Mesenchymal stem cell (in vitro differentiated cells and primary cell): ENCODE data around the gene CWH43.

Experiments
- DNase-seq: peaks from one replicate; pipeline ENCODE4 v3.0.0-alpha.2; 2013
- H2AFZ ChIP-seq: one replicate; pipeline ENCODE4 v1.6.1; 2013; ENCODE audit warnings: low read depth, mild to moderate bottlenecking, control low read depth, inconsistent platforms, low read length, moderate library complexity
- H2AK5ac ChIP-seq: 2 replicates; pipeline ENCODE4 v1.6.1; 2013; ENCODE audit warnings: low read length, moderate library complexity, mild to moderate bottlenecking, inconsistent platforms; ENCODE audit not compliant: severe bottlenecking
- H2BK120ac ChIP-seq: one replicate; pipeline ENCODE4 v1.6.1; 2013; ENCODE audit warnings: low read depth, mild to moderate bottlenecking, inconsistent platforms, low read length, moderate library complexity
- H2BK12ac ChIP-seq, 2 experiments: one replicate each; pipeline ENCODE4 v1.6.1; 2013; ENCODE audit warnings: inconsistent platforms in 2 of 2, low read length in 2 of 2, mild to moderate bottlenecking in 2 of 2, moderate library complexity in 2 of 2, control low read depth in 1 of 2
- H2BK15ac ChIP-seq: one replicate; pipeline ENCODE4 v1.6.1; 2013; ENCODE audit warnings: mild to moderate bottlenecking, low read depth, inconsistent platforms; ENCODE audit not compliant: poor library complexity, severe bottlenecking
- H2BK5ac ChIP-seq: 2 replicates; pipeline ENCODE4 v1.6.1; 2013; ENCODE audit warnings: low read depth, mild to moderate bottlenecking, low read length, control low read depth, inconsistent platforms; ENCODE audit not compliant: poor library complexity, severe bottlenecking
- H3K14ac ChIP-seq, 2 experiments: one replicate each; pipeline ENCODE4 v1.6.1; 2013; ENCODE audit warnings: inconsistent platforms in 2 of 2, low read length in 2 of 2, control low read depth in 1 of 2, mild to moderate bottlenecking in 1 of 2, moderate library complexity in 1 of 2
- H3K18ac ChIP-seq, 2 experiments: one replicate each; pipeline ENCODE4 v1.6.1; 2013; ENCODE audit warnings: inconsistent platforms in 2 of 2, low read length in 2 of 2, control low read depth in 1 of 2, low read depth in 1 of 2, mild to moderate bottlenecking in 1 of 2
- H3K23ac ChIP-seq, 2 experiments: one replicate each; pipeline ENCODE4 v1.6.1; 2013; ENCODE audit warnings: inconsistent platforms in 2 of 2, low read length in 2 of 2, mild to moderate bottlenecking in 2 of 2, moderate library complexity in 2 of 2, control low read depth in 1 of 2
- H3K27ac ChIP-seq: 2 replicates; pipeline ENCODE4 v1.5.1; 2013; ENCODE audit warnings: mild to moderate bottlenecking, moderate library complexity, low read length, control low read depth, inconsistent platforms; ENCODE audit not compliant: poor library complexity, severe bottlenecking
- H3K27me3 ChIP-seq, 2 experiments: 2 replicates each; pipeline versions ENCODE4 v1.6.1 to v1.7.0; 2013; ENCODE audit warnings: low read length in 2 of 2, mild to moderate bottlenecking in 2 of 2, moderate library complexity in 2 of 2, control low read depth in 1 of 2, inconsistent platforms in 1 of 2; ENCODE audit not compliant: control insufficient read depth in 1 of 2, insufficient read depth in 1 of 2
- H3K36me3 ChIP-seq, 2 experiments: 2 replicates each; pipeline versions ENCODE4 v1.6.1 to v1.7.0; 2013; ENCODE audit warnings: low read length in 2 of 2, control low read depth in 1 of 2, inconsistent platforms in 1 of 2, low read depth in 1 of 2, mild to moderate bottlenecking in 1 of 2; ENCODE audit not compliant: insufficient read depth in 2 of 2, control insufficient read depth in 1 of 2
- H3K4ac ChIP-seq, 2 experiments: one replicate each; pipeline ENCODE4 v1.6.1; 2013; ENCODE audit warnings: inconsistent platforms in 2 of 2, low read length in 2 of 2, mild to moderate bottlenecking in 2 of 2, moderate library complexity in 2 of 2, control low read depth in 1 of 2, low read depth in 1 of 2
- H3K4me1 ChIP-seq: 2 replicates; pipeline ENCODE4 v1.6.1; 2013; ENCODE audit warnings: low read depth, low read length, control low read depth; ENCODE audit not compliant: control insufficient read depth, insufficient read depth
- H3K4me2 ChIP-seq: 2 replicates; pipeline ENCODE4 v1.6.1; 2013; ENCODE audit warnings: low read length, mild to moderate bottlenecking, inconsistent platforms; ENCODE audit not compliant: poor library complexity, severe bottlenecking
- H3K4me3 ChIP-seq, 2 experiments: 2 replicates each; pipeline versions ENCODE4 v1.5.1 to v1.7.0; 2013; ENCODE audit warnings: low read length in 2 of 2, mild to moderate bottlenecking in 2 of 2, control low read depth in 1 of 2, low read depth in 1 of 2; ENCODE audit not compliant: insufficient read depth in 1 of 2
- H3K79me1 ChIP-seq: replicated peaks from 2 replicates; pipeline ENCODE4 v1.6.1; 2013; ENCODE audit warnings: mild to moderate bottlenecking, control low read depth, low read length, inconsistent platforms; ENCODE audit not compliant: poor library complexity, severe bottlenecking
- H3K9ac ChIP-seq: 2 replicates; pipeline ENCODE4 v1.7.0; 2013; ENCODE audit warnings: mild to moderate bottlenecking, low read length, moderate library complexity
- H3K9me3 ChIP-seq: 2 replicates; pipeline ENCODE4 v1.7.0; 2013; ENCODE audit warnings: mild to moderate bottlenecking, low read length; ENCODE audit not compliant: control insufficient read depth
- H4K8ac ChIP-seq: one replicate; pipeline ENCODE4 v1.6.1; 2013; ENCODE audit warnings: inconsistent platforms, mild to moderate bottlenecking, low read length, moderate library complexity
- H4K91ac ChIP-seq: one replicate; pipeline ENCODE4 v1.6.1; 2013; ENCODE audit warnings: mild to moderate bottlenecking, low read length, inconsistent platforms
- WGBS: methylation state at CpG from one replicate; pipeline ENCODE4 v1.1.7; 2013; ENCODE audit warnings: mixed read lengths; 5-methylcytosine and 5-hydroxymethylcytosine counted together

The CWH43 gene

GRCh38 chr4:48963042-48963679 lies 22.9 kb upstream of the CWH43 start:
- Histone ChIP-seq H2BK15ac (no peak overlapping the region), H4K91ac (no peak overlapping the region), H3K4me1 (peaks cover 8% of the 10 kb centered on the region), H3K27ac (no peak overlapping the region), H4K8ac (no peak overlapping the region), H3K4me3 (no peak overlapping the region), H3K9ac (peak overlapping the region; percentile 27), H2AFZ (no peak overlapping the region), H3K79me1 (no peaks in the 10 kb centered on the region), H3K27me3 (no peaks in the 10 kb centered on the region), H2BK5ac (no peak overlapping the region), H3K23ac (no peak overlapping the region), H2BK12ac (no peak overlapping the region), H3K36me3 (no peaks in the 10 kb centered on the region), H2BK120ac (no peak overlapping the region), H3K4ac (no peak overlapping the region), H3K18ac (no peak overlapping the region), H2AK5ac (no peak overlapping the region), H3K9me3 (no peaks in the 10 kb centered on the region), H3K4me2 (no peak overlapping the region), H3K14ac (no peak overlapping the region)
- 0% methylated on average over 3 of the region's 5 CpGs for WGBS
- peak; percentile 86 for DNase-seq

GRCh38 chr4:48967101-48967500 lies 19.0 kb upstream of the CWH43 start:
- no peak overlapping the region for H2BK120ac ChIP-seq
- no peak overlapping the region for H4K8ac ChIP-seq
- no peak overlapping the region for H3K23ac ChIP-seq
- no peaks in the 10 kb centered on the region for H3K36me3 ChIP-seq
- H3K14ac ChIP-seq = no peak overlapping the region
- H3K9me3 ChIP-seq = no peaks in the 10 kb centered on the region
- H2BK5ac ChIP-seq = no peak overlapping the region
- H3K4me2 ChIP-seq = no peak overlapping the region
- H2AFZ ChIP-seq = no peak overlapping the region
- no peak overlapping the region for H2BK15ac ChIP-seq
- no peak overlapping the region for H3K9ac ChIP-seq
- no peak overlapping the region for H3K4me3 ChIP-seq
- no peaks in the 10 kb centered on the region for H3K79me1 ChIP-seq
- H3K18ac ChIP-seq = no peak overlapping the region
- no peaks in the 10 kb centered on the region for H3K27me3 ChIP-seq
- H2BK12ac ChIP-seq = no peak overlapping the region
- no peak overlapping the region for H2AK5ac ChIP-seq
- peaks cover 11% of the 10 kb centered on the region for H3K4me1 ChIP-seq
- DNase-seq = no peak
- H3K4ac ChIP-seq = no peak overlapping the region
- no peak overlapping the region for H4K91ac ChIP-seq
- H3K27ac ChIP-seq = no peak overlapping the region

- H2BK15ac ChIP-seq = no peak overlapping the region
- H3K18ac ChIP-seq = no peak overlapping the region
- H3K9ac ChIP-seq = no peak overlapping the region
- DNase-seq = no peak
- no peaks in the 10 kb centered on the region for H3K79me1 ChIP-seq
- no peak overlapping the region for H2BK120ac ChIP-seq
- H3K4me3 ChIP-seq = no peak overlapping the region
- H3K27ac ChIP-seq = no peak overlapping the region
- no peak overlapping the region for H4K8ac ChIP-seq
- no peak overlapping the region for H2BK12ac ChIP-seq
- no peak overlapping the region for H3K4ac ChIP-seq
- no peaks in the 10 kb centered on the region for H3K9me3 ChIP-seq
- H3K23ac ChIP-seq = no peak overlapping the region
- H2BK5ac ChIP-seq = no peak overlapping the region
- H3K14ac ChIP-seq = no peak overlapping the region
- no peak overlapping the region for H2AK5ac ChIP-seq
- peaks cover 8% of the 10 kb centered on the region for H3K4me1 ChIP-seq
- WGBS = 86% methylated on average over 1 of the region's 1 CpG
- H4K91ac ChIP-seq = no peak overlapping the region
- no peak overlapping the region for H3K4me2 ChIP-seq
- H2AFZ ChIP-seq = no peak overlapping the region
- no peaks in the 10 kb centered on the region for H3K27me3 ChIP-seq
- no peaks in the 10 kb centered on the region for H3K36me3 ChIP-seq
Measured at GRCh38 chr4:48967631-48968030, 18.4 kb upstream of the CWH43 start.

- Histone ChIP-seq H3K79me1 (no peaks in the 10 kb centered on the region), H3K9ac (no peak overlapping the region), H3K4me1 (peaks cover 7% of the 10 kb centered on the region), H2BK120ac (no peak overlapping the region), H3K4me2 (no peak overlapping the region), H3K27me3 (no peaks in the 10 kb centered on the region), H3K4me3 (no peak overlapping the region), H3K23ac (no peak overlapping the region), H2AK5ac (no peak overlapping the region), H2AFZ (no peak overlapping the region), H2BK12ac (no peak overlapping the region), H3K9me3 (no peaks in the 10 kb centered on the region), H3K4ac (no peak overlapping the region), H3K18ac (no peak overlapping the region), H3K14ac (no peak overlapping the region), H3K27ac (no peak overlapping the region), H2BK15ac (no peak overlapping the region), H4K91ac (no peak overlapping the region), H3K36me3 (no peaks in the 10 kb centered on the region), H4K8ac (no peak overlapping the region), H2BK5ac (no peak overlapping the region)
- 66% methylated on average over 2 of the region's 4 CpGs for WGBS
- DNase-seq = peak; percentile 50
Measured at GRCh38 chr4:48968814-48969213, 17.3 kb upstream of the CWH43 start.
